ENCODE measurements around the gene COL4A5. TPM values are rescaled to one million over a fixed set of nuclear protein-coding genes. Genes with fewer than 3 reads are reported as not detected.
"Not testable (repeated sequence)": the region's sequence is repeated elsewhere in the genome, so short reads cannot be mapped to it uniquely, and the experiment has no call there.

The COL4A5 gene
- 6.1 TPM for total RNA-seq
- long read RNA-seq, partial matches to known transcripts = 1 of 1 reads
- long read RNA-seq, other reads (novel, unspliced or antisense) = 0 of 1 reads

- ATAC-seq = peak; percentile 92
- peak; percentile 54 for DNase-seq (ENCODE audit: missing footprints)
- intact Hi-C loops (cut with DNase I) = loop anchor here (1.0 kb wide), 1 partner anchor 129 kb away; no protein-coding TSS in a partner anchor
Observed at GRCh38 chrX:108439426-108439942, at the start of gene COL4A5. Gene COL4A5 (plus strand): TSS chrX:108439838. CDS start chrX:108440126, 288 bp downstream.

- DNase-seq (ENCODE audit: missing footprints); intact Hi-C loops (cut with DNase I): not testable (repeated sequence)
- peak; percentile 64 for ATAC-seq
Observed at GRCh38 chrX:108390976-108391717, 48.5 kb upstream of the COL4A5 start.

- DNase-seq (ENCODE audit: missing footprints) (no peak), ATAC-seq (no peak)
- intact Hi-C loops (cut with DNase I) = no loop called here
Observed at GRCh38 chrX:108396188-108396891, 43.3 kb upstream of the COL4A5 start.

GRCh38 chrX:108396986-108397385 lies 42.7 kb upstream of the COL4A5 start:
- no peak for ATAC-seq
- intact Hi-C loops (cut with DNase I) = no loop called here
- DNase-seq (ENCODE audit: missing footprints) = no peak

- no peak for ATAC-seq
- intact Hi-C loops (cut with DNase I) = no loop called here
- DNase-seq (ENCODE audit: missing footprints) = no peak
Observed at GRCh38 chrX:108397627-108398391, 41.8 kb upstream of the COL4A5 start.

GRCh38 chrX:108399418-108400165 lies 40.0 kb upstream of the COL4A5 start:
- no peak for ATAC-seq
- intact Hi-C loops (cut with DNase I) = no loop called here

GRCh38 chrX:108412783-108413182 lies 26.9 kb upstream of the COL4A5 start:
- ATAC-seq (no peak), DNase-seq (ENCODE audit: missing footprints) (no peak)
- intact Hi-C loops (cut with DNase I) = no loop called here

More at GRCh38 chrX:108399418-108400165, 40.0 kb upstream of the COL4A5 start:
- no peak for DNase-seq (ENCODE audit: missing footprints)

- ATAC-seq = no peak
- intact Hi-C loops (cut with DNase I) = no loop called here
- no peak for DNase-seq (ENCODE audit: missing footprints)
Observed at GRCh38 chrX:108415146-108415545, 24.5 kb upstream of the COL4A5 start.

- DNase-seq (ENCODE audit: missing footprints) (no peak), ATAC-seq (no peak)
- intact Hi-C loops (cut with DNase I) = no loop called here
Observed at GRCh38 chrX:108415891-108416290, 23.7 kb upstream of the COL4A5 start.

- ATAC-seq = no peak
- DNase-seq (ENCODE audit: missing footprints) = no peak
- intact Hi-C loops (cut with DNase I) = no loop called here
Observed at GRCh38 chrX:108417257-108417656, 22.4 kb upstream of the COL4A5 start.

- no peak for DNase-seq (ENCODE audit: missing footprints)
- intact Hi-C loops (cut with DNase I) = no loop called here
- no peak for ATAC-seq
Observed at GRCh38 chrX:108419401-108419800, 20.2 kb upstream of the COL4A5 start.

GRCh38 chrX:108420481-108420880 lies 19.2 kb upstream of the COL4A5 start:
- intact Hi-C loops (cut with DNase I) = no loop called here
- DNase-seq (ENCODE audit: missing footprints) (no peak), ATAC-seq (no peak)

- intact Hi-C loops (cut with DNase I) = no loop called here
- DNase-seq (ENCODE audit: missing footprints) (no peak), ATAC-seq (no peak)
Observed at GRCh38 chrX:108426262-108426661, 13.4 kb upstream of the COL4A5 start.

- intact Hi-C loops (cut with DNase I) = no loop called here
- no peak for DNase-seq (ENCODE audit: missing footprints)
Observed at GRCh38 chrX:108435261-108435660, 4.4 kb upstream of the COL4A5 start.

GRCh38 chrX:108437349-108438109 lies 2.1 kb upstream of the COL4A5 start:
- intact Hi-C loops (cut with DNase I) = no loop called here
- ATAC-seq (no peak), DNase-seq (ENCODE audit: missing footprints) (no peak)

More at GRCh38 chrX:108435261-108435660, 4.4 kb upstream of the COL4A5 start:
- ATAC-seq = no peak

- DNase-seq (ENCODE audit: missing footprints) (no peak), ATAC-seq (peak; percentile 42)
- intact Hi-C loops (cut with DNase I) = no loop called here
Observed at GRCh38 chrX:108438110-108438623, 1.5 kb upstream of the COL4A5 start, which contains the start of gene COL4A6. Gene COL4A6 (minus strand): TSS chrX:108438422. CDS start chrX:108438196, 226 bp downstream.

- intact Hi-C loops (cut with DNase I) = loop anchor here (1.0 to 10.0 kb wide), 2 partner anchors 130 to 215 kb away; no protein-coding TSS in a partner anchor
- ATAC-seq (peak; percentile 59), DNase-seq (ENCODE audit: missing footprints) (peak; percentile 46)
Observed at GRCh38 chrX:108439961-108440696, 491 bp downstream of the COL4A5 start.

Measured in Right ventricle myocardium inferior (tissue), 1 donor.